GM21825 (cell line): ENCODE results near the gene SH3GLB1.
"Not testable (repeated sequence)": the region's sequence is repeated elsewhere in the genome, so short reads cannot be mapped to it uniquely, and the experiment has no call there.

ENCODE experiments used
- ATAC-seq: cut with Tn5 transposase; IDR thresholded peaks from one replicate; pipeline ENCODE4 v1.9.1; 2021; ENCODE audit warnings: mild to moderate bottlenecking, moderate library complexity; ENCODE audit not compliant: unreplicated experiment

The SH3GLB1 gene

DNA sequence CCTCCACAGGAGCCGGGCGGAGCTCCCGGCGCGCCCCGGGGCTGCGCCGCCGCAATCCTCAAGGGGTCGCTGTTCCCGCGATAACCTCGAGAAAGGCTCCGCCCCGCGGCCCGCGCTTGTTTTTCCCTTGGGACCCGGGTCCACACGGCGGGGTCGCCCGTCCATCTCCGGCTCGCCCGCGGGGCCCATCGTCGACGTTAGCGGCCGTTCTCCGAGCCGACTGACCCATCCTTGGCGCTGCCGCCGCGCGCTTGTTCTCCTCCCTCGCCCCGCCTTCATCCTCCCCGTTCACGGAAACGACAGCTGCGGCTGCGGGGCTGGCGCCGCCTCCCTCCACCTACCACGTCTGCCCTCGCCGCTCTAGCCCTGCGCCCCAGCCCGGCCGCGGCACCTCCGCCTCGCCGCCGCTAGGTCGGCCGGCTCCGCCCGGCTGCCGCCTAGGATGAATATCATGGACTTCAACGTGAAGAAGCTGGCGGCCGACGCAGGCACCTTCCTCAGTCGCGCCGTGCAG is at the start of gene SH3GLB1:
TSS of gene SH3GLB1 (plus strand) at position 119 of the 514 bp plus-strand sequence. CDS start at position 443, 324 bp downstream.
- ATAC-seq: peak; percentile 85

DNA sequence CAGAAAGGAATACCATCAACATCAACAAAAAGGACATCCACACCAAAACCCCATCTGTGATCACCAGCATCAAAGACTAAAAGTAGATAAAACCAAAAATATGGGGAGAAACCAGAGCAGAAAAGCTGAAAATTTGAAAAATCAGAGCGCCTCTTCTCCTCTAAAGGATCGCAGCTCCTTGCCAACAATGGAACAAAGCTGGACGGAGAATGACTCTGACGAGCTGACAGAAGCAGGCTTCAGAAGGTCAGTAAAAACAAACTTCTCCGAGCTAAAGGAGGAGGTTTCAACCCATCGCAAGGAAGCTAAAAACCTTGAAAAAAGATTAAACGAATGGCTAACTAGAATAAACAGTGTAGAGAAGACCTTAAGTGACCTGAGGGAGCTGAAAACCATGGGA is 46.0 kb upstream of the SH3GLB1 start:
- ATAC-seq: not testable (repeated sequence)

DNA sequence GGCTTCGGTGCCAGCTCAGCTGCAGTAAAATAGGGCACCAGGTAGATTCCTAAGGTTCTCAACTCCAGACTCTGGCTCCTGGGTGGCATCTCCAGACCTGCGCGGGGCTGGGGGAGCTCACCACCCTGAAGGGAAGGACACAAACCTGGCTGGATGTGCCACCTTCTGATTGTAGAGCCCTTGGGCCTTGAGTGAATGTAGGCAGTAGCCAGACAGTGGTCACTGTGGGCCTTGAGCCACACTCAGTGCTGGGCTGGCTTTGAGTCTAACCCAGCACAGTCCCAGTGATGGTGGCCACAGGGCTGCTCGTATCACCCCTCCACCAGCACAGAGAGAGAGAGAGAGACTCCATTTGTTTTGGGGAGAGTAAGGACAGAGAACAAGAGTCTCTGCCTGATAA is 38.0 kb upstream of the SH3GLB1 start:
- no peak for ATAC-seq

DNA sequence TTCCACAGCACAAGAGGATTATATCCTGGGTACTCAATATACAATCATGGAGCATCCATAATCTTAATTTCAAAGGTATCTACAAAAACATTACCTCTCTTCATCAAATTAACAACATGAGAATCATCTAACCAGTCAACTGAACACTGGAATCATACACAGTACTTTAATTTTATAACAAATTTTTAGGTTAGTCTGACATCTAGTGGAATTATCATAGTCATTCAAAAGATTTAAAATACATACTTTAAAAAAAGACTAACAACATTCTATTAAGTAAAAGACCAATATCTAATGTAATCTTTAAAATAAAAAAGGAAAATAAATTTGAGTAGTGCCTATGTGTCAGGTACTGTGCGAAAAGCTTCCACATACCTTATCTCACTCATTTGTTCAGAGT is 16.8 kb upstream of the SH3GLB1 start:
- ATAC-seq: no peak

DNA sequence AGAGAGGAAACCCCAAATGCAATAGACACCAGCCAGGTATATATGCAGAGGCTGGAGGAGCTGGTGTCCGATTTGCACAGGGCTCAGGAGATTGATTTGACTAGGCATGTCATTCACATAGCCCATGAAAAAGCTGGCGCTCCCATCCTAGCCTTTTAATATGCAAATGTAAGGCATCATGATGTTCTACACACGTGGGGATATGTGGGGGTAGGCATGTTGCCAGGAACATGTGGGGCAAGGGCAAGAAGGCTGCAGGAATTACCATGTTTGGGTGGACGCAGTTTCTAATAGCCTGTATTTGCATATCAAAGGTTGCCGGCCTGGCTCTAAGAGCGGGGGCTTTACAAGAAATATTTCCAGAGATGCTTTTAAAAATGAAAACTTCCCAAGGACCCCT is 11.7 kb upstream of the SH3GLB1 start:
- ATAC-seq: no peak

DNA sequence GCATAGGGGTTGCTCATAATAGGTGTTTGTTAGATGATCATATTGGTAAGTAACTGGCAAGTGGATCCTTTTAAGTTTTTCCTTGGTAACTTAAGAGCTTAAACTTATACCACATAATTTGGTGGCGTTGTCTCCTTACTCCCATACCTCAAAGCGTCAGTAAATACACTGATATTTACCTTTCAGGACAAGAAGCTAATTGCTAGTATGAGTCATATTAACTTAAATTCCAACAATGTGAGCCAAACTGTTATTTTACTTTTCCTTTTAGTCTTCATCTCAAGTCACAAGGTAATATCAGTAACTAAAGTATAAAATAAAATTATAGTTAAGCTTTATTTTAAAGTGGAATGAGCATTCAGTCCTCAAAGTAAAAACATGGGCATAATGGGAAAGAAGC is 9.0 kb upstream of the SH3GLB1 start:
- no peak for ATAC-seq

DNA sequence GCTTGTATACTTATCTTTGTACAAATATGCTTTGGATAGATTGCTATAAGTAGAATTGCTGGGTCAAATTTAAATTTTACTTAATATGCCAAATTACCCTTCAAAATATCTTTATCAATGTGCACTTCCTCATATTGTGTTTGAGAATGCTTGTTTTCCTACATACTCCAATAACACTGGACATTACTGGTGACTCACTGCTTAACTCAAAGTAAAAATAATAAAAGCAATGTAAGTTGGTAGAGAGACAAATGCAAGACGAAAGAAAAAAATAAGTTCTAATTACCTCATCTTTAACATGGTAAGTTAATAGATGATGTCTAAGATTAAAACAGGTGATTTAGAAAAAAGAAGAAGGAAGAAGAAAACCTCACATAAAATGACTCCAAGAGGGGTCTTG is 7.9 kb upstream of the SH3GLB1 start:
- no peak for ATAC-seq

DNA sequence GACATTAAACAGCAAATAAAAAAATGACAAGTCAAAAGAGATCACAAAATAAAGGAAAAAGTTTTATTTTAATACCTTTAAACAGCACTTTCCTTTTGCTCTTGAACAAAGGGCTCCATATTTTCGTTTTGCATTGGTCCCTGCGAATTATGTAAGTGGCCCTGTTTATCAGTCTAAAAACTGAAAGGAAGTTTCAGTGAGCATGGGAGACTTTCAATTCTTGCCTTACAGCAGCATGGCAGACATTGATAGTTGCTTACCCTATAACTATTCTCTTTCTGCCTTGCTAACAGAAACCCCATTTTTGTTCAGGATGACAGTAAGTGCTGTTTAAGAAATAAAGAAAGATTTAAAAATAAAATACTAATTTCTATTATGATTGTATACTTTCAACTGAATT is 5.2 kb upstream of the SH3GLB1 start:
- ATAC-seq: no peak

DNA sequence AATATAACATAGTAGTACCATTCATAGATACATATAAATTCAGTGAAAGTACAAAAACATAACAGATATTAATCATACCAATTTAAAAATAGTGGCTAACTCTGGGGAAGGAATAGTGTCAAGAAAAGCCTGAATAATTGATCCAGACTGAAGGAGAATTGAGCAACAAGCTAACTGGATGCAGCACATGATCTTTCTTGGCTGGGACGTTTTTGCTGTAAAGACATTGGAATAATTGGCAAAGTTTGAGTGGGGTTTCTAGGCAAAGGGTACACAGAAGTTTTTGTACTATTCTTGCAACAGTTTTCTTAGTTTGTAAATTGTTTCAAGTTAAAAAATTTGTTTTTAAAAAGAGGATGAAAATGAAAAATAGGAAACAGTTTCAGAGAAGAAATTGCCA is 2.6 kb upstream of the SH3GLB1 start:
- ATAC-seq: no peak

DNA sequence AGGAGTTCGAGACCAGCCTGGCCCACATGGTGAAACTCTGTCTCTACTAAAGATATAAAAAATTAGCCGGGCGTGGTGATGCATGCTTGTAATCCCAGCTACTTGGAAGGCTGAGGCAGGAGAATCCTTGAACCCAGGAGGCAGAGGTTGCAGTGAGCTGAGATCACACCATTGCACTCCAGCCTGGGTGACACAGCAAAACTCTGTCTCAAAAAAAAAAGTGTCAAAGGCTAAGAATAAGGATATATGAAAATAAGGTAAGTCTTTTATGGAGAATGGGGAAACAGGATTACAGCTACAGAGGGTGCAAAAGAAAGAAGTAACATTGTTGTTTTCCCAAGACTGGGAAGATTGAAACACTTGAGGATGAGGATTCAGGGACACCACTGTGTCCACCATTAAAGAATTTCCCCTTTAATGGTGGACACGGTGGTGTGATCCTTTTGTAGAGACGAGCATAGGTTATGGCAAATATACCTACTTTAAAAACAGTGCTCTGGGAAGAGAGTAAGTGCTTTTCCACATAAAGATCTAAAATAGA is 1.4 kb upstream of the SH3GLB1 start:
- ATAC-seq: not testable (repeated sequence)

DNA sequence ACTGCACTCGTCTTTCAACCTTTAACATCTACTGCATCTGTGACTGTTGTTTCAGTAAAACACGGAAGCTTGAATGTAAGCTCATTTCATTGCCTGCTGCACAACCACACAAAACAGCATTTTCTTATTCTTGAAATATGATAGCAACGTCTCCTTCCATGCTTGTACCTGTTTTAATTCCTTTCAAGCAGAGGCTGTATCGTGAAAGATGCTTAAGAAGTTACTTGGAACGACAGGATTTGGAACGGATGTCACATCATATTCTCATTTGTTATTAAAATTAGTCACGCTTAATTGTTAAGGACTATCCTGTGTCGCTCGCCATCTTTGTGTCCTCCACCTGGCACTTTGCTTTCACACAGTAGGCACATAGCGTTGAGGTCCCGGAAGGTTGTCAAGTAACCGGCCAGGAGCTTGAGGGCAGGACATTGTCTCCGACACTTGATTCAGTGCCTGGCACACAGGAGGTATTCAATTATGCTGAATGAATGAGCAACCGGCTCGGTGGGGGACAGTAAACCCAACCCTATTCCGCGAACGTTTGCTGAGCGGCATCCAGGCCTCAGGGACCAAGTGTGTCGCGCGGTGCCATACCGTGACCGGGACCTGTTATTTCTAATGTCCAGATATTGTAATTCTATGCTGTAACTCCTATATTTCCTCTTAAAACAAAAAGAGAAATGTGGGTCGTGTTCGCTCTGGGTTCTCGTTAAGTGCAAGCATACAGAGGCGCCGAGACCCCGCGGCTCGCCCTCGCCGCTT is 499 bp upstream of the SH3GLB1 start:
- peak; percentile 33 for ATAC-seq

DNA sequence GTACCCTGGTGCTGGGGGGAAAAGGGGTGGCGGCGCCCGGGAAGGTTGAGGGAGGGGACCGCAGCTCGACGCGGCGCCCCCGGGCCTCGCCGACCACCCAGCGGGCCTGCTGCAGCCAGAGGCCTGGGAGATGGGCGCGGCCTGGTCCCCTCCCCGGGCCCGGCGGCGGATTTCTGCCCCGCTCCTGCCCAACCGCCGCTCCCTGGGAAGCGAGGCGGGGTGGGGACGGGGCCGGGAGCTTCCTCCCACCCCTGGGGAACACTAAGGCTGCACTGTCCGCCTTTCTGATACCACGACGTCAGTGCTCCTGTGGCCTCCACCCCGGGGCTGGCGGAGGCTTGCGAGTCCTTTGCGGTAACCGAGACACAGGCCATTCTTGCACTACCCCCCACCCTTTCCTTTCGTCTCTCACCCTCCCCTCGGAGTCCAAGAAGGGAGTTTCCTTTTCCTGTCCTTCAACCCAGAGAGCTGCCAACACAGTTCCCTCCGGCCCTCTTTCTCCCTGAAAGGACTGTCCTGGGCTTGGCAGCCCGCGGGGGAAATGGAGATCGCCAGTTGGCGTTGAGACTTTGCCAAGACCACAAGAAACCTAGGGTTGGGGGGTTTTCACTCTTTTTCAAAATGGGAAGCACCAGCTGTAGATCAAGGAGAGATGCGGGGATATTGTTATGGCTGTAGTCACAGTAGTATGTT is 742 bp downstream of the SH3GLB1 start:
- ATAC-seq: peak; percentile 34

DNA sequence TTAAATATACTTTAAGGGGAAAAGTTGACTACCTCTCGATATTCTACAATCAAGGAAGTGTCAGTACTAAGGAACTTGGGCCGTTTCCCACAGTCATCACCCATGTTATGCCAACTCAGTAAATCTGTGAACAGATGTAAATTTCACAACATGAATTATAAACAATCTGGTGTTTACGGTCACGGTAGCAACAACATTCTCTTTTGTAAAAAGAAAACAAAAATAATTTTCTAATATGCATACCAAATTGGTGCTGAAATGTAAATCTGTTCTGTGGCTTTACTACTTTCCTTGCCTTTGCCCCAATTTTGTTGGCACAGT is 1.2 kb downstream of the SH3GLB1 start:
- ATAC-seq: no peak

DNA sequence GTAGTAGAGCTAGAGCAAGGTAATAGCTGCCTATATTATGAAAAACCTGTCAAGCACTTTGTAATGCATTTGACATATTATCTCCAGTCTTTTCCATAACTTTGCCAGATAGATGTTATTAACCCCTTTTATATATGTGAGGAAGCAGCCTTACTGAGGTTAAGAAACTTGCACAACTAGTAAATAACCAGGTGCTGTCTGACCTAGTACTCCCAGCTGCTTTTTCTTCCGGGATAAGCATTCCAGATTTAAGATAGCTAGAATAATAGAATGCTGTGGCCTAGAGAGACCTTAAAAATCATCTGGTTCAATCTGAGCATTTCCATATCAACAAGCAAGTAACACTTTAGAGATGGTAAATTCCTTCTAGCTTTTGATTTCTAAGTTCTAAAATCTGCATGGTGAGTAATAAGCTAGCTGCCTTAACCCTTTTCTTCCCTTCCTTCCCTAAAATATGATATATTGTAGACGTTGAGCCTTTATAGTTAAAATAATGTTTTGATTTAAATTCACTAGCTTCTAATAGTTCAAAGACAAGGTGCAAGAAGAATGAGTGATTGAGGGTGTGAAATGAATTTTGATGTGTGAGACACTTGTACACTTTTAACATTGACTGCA is 1.8 kb downstream of the SH3GLB1 start:
- ATAC-seq: no peak

DNA sequence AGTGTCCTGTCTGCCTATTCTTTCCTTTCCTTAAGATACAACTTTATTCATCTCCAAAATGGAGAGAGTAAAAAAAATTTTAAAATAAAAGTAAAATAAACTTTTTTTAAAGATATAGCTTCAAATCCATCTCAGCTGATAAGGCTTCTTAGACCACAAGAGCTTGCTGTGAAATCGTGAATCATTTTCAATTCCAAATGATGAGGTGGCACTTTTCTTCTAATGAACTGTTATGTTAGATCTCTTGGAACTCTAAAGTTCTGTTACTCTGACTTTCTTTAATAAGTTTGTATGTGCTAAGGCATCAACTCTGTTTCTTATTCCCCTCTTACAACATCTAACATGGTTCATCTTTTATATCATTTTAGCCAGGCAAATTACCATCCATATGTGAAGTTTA is 4.5 kb downstream of the SH3GLB1 start:
- ATAC-seq: no peak

DNA sequence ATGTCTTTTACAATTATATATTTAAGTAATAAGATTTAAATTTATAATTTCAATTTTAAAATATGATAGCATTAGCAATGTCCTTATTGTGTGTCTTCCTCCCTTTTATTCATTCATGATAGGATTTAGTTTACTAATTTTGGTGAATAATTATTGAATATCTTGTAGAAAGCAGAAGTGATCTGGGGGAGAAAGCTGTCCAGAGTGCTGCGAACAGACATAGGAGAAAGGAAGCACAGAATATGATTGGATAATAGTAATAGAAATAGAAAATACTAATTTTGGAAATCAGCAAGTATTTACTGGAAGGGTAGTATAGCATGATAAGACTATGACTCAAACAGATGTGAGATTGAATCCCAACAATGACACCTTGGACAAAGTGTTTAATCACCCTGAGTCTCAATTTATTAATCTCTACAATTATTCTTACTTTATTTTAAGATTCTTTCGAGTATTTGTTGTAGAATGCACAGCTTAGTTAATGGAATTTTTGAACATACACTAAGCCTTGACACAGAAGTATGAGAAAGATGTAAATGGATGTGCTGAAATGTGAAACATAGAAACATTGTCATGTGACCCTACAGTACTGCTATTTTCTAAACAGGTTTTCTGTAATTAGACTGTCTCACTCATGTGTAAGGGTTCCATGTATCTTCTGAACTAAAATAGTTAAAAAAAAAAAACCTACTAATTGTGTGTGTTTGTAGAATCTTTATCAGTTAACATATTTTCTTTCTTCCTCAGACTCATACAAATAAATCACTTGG is 7.9 kb downstream of the SH3GLB1 start:
- no peak for ATAC-seq

DNA sequence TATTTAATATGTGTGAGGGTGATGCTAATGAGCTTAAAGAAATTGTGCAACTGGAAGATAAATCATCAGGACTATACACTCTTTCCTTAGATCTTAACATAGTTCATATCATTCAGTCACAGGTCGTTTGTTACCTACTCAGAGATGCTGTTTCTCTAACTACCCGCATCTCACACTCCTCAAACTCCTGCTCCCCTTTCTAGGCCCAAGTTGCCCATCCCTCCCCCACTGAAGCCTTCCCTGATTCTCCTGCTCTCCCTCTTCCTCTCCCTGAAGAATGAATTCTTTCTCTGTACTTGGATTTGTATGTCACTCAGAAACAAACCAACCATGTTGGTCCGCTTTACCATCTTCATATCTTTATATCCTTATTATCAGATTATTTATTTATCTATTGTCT is 9.1 kb downstream of the SH3GLB1 start:
- no peak for ATAC-seq

DNA sequence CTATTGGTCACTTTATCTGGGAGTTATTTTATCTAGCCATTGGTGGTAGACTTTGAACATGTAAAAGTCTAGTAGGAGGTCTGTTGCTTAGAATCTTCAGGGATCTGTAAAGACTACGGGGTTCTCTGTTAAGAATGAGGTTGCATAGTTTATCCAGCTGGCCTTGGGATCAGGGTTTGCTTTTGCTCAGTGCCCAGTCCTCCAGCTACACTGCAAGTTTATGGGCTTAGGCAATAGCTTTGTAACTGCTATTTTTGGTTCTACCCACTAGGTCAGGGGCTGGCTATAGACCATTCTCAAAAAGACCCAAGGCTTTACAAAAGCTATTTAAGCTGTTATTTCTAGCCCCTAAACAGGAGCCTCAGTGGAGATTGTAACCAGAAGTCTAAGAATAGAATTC is 9.8 kb downstream of the SH3GLB1 start:
- no peak for ATAC-seq

DNA sequence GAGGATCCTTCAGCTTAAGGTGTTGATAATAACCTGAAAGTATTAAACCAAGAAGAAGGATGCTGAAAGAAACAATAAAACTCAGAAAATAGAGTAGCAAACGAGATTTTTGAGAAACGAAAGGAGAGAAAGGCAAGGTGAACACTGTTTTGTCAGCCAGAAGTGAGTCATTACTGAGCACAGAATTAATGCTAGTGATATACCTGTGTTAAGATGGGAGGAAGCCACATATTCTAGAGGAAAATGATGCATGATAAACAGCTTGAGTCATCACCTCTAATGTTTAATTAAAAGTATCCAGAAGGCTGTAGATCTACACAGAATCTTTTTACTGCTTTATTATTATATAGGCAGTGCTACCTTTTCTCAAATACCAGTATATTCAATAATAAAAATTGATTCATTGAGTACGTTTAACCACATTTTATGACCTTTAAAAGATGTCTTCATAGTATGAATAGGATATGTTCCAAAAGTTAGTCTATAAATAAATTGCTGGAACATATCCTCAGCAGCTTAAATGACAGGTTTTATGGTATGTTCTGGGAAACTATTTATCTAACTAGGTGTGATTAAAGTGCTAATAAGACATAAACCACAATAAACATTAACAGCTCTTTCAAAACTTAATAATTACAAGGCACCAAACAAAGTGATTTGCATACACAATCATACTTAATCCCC is 10.3 kb downstream of the SH3GLB1 start:
- no peak for ATAC-seq

DNA sequence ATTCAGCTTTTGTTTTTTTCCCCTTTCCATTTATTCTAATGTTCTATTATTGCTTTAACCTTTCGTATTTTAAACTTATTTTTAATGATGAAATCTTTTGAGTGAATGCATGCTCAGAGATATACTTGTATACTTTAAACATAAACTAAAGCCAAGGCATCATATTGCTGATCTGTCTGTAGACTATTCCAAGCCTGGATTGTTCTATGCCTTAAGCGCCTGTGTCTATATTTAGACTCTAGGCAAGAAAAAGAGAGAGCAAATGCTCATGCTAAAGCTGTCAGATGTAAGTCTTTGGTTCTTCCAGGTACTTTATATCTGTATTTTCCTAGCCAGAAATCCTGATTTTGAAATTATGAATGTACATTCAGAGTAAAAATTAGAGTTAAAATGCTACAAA is 14.4 kb downstream of the SH3GLB1 start:
- no peak for ATAC-seq
